Measurements from ENCODE around the gene RSPO4. TPM values are rescaled to one million over a fixed set of nuclear protein-coding genes. Genes with fewer than 3 reads are reported as not detected.

Gene RSPO4
- total and polyA plus RNA-seq, 2 donors (not counting 1 experiment from before 2014, with no cell fraction given), result not detected

GRCh38 chr20:1003920-1004697, 2.0 kb upstream of the RSPO4 start:
- H3K4me2 ChIP-seq (ENCODE audit: extremely low read depth, insufficient read depth, low read length), result no peak overlapping the region
- H3K9me3 ChIP-seq (ENCODE audit: control insufficient read depth, insufficient read depth, low read depth, low read length), result no peaks in the 10 kb centered on the region
- H3K36me3 ChIP-seq (ENCODE audit: control insufficient read depth, insufficient read depth, low read length), result no peaks in the 10 kb centered on the region
- no peak overlapping the region for H3K9ac ChIP-seq (ENCODE audit: insufficient read depth, low read length)
- H3K27ac ChIP-seq (ENCODE audit: insufficient read depth, low read length), result no peak overlapping the region
- no peaks in the 10 kb centered on the region for H3K79me2 ChIP-seq (ENCODE audit: control insufficient read depth, insufficient read depth, low read length)
- TF ChIP-seq EZH2 (IDR thresholded peaks at IDR 0.05; ENCODE audit: low read length, missing control alignments) (no peak), CTCF (conservative IDR thresholded peaks at IDR 0.05 in 1 of 2, IDR thresholded peaks at IDR 0.05 in 1 of 2; ENCODE audit: low read depth in 1 of 2, low read length in 2 of 2) (no peak)
- peaks cover 19% of the 10 kb centered on the region for H3K27me3 ChIP-seq (ENCODE audit: control insufficient read depth, insufficient read depth, low read length)
- no peak overlapping the region for H3K4me3 ChIP-seq (replicated peaks in 1 of 4; ENCODE audit: control extremely low read depth in 1 of 4, insufficient read depth in 1 of 4, low read depth in 3 of 4, low read length in 4 of 4)
- H4K20me1 ChIP-seq (ENCODE audit: control insufficient read depth, extremely low read depth, insufficient read depth, low read length), result no peaks in the 10 kb centered on the region
- no peaks in the 10 kb centered on the region for H3K4me1 ChIP-seq (ENCODE audit: control insufficient read depth, extremely low read depth, insufficient read depth, low read length)
- no peak overlapping the region for H2AFZ ChIP-seq (ENCODE audit: low read length)
- no peak for DNase-seq (ENCODE audit: low read depth in 2 of 2)

- Histone ChIP-seq H3K9ac (ENCODE audit: insufficient read depth, low read length) (no peak overlapping the region), H4K20me1 (ENCODE audit: control insufficient read depth, extremely low read depth, insufficient read depth, low read length) (no peaks in the 10 kb centered on the region), H3K4me1 (ENCODE audit: control insufficient read depth, extremely low read depth, insufficient read depth, low read length) (no peaks in the 10 kb centered on the region), H3K4me2 (ENCODE audit: extremely low read depth, insufficient read depth, low read length) (no peak overlapping the region), H3K27me3 (ENCODE audit: control insufficient read depth, insufficient read depth, low read length) (peaks cover 19% of the 10 kb centered on the region), H3K4me3 (replicated peaks in 1 of 4; ENCODE audit: control extremely low read depth in 1 of 4, insufficient read depth in 1 of 4, low read depth in 3 of 4, low read length in 4 of 4) (no peak overlapping the region), H3K9me3 (ENCODE audit: control insufficient read depth, insufficient read depth, low read depth, low read length) (no peaks in the 10 kb centered on the region), H3K27ac (ENCODE audit: insufficient read depth, low read length) (no peak overlapping the region), H3K79me2 (ENCODE audit: control insufficient read depth, insufficient read depth, low read length) (no peaks in the 10 kb centered on the region), H2AFZ (ENCODE audit: low read length) (no peak overlapping the region), H3K36me3 (ENCODE audit: control insufficient read depth, insufficient read depth, low read length) (no peaks in the 10 kb centered on the region)
- DNase-seq (ENCODE audit: low read depth in 2 of 2), result no peak
- TF ChIP-seq EZH2 (IDR thresholded peaks at IDR 0.05; ENCODE audit: low read length, missing control alignments) (no peak), CTCF (conservative IDR thresholded peaks at IDR 0.05 in 1 of 2, IDR thresholded peaks at IDR 0.05 in 1 of 2; ENCODE audit: low read depth in 1 of 2, low read length in 2 of 2) (no peak)
Measured at GRCh38 chr20:1002682-1003561, 811 bp upstream of the RSPO4 start.

GRCh38 chr20:1001116-1001515, 995 bp downstream of the RSPO4 start:
- Histone ChIP-seq H3K27ac (ENCODE audit: insufficient read depth, low read length) (no peak overlapping the region), H3K36me3 (ENCODE audit: control insufficient read depth, insufficient read depth, low read length) (no peaks in the 10 kb centered on the region), H3K4me3 (replicated peaks in 1 of 4; ENCODE audit: control extremely low read depth in 1 of 4, insufficient read depth in 1 of 4, low read depth in 3 of 4, low read length in 4 of 4) (no peak overlapping the region), H3K27me3 (ENCODE audit: control insufficient read depth, insufficient read depth, low read length) (peaks cover 19% of the 10 kb centered on the region), H2AFZ (ENCODE audit: low read length) (no peak overlapping the region), H4K20me1 (ENCODE audit: control insufficient read depth, extremely low read depth, insufficient read depth, low read length) (no peaks in the 10 kb centered on the region), H3K9ac (ENCODE audit: insufficient read depth, low read length) (no peak overlapping the region), H3K4me1 (ENCODE audit: control insufficient read depth, extremely low read depth, insufficient read depth, low read length) (no peaks in the 10 kb centered on the region), H3K4me2 (ENCODE audit: extremely low read depth, insufficient read depth, low read length) (no peak overlapping the region), H3K9me3 (ENCODE audit: control insufficient read depth, insufficient read depth, low read depth, low read length) (no peaks in the 10 kb centered on the region), H3K79me2 (ENCODE audit: control insufficient read depth, insufficient read depth, low read length) (no peaks in the 10 kb centered on the region)
- TF ChIP-seq EZH2 (IDR thresholded peaks at IDR 0.05; ENCODE audit: low read length, missing control alignments), result no peak
- no peak for TF ChIP-seq CTCF (conservative IDR thresholded peaks at IDR 0.05 in 1 of 2, IDR thresholded peaks at IDR 0.05 in 1 of 2; ENCODE audit: low read depth in 1 of 2, low read length in 2 of 2)
- DNase-seq (ENCODE audit: low read depth in 2 of 2), result no peak

Data from fibroblast of lung (primary cell).